ENCODE measurements around the gene ARFGAP3.
A peak's percentile ranks its signal among the peaks of the same experiment; 100 is the strongest.

ARFGAP3 gene

GRCh38 chr22:42863349-42863961, 6.4 kb upstream of the ARFGAP3 start:
- DNase-seq (ENCODE audit: low read depth in 2 of 2) = peak in 1 of 2 donors; percentile 10

- DNase-seq (ENCODE audit: low read depth in 2 of 2) = no peak
Observed at GRCh38 chr22:42862045-42862734, 5.1 kb upstream of the ARFGAP3 start.

GRCh38 chr22:42860968-42861367, 3.9 kb upstream of the ARFGAP3 start:
- DNase-seq (ENCODE audit: low read depth in 2 of 2) = no peak

- DNase-seq (ENCODE audit: low read depth in 2 of 2) = no peak
Observed at GRCh38 chr22:42857845-42858481, 890 bp upstream of the ARFGAP3 start.

- DNase-seq (ENCODE audit: low read depth in 2 of 2) = peak; percentile 30 to 40
Observed at GRCh38 chr22:42856179-42856864, 751 bp downstream of the ARFGAP3 start.

- no peak for DNase-seq (ENCODE audit: low read depth in 2 of 2)
Observed at GRCh38 chr22:42855721-42856120, 1.4 kb downstream of the ARFGAP3 start.

- no peak for DNase-seq (ENCODE audit: low read depth in 2 of 2)
Observed at GRCh38 chr22:42855211-42855610, 1.9 kb downstream of the ARFGAP3 start.

GRCh38 chr22:42848941-42849550, 8.0 kb downstream of the ARFGAP3 start:
- no peak for DNase-seq (ENCODE audit: low read depth in 2 of 2)

- no peak for DNase-seq (ENCODE audit: low read depth in 2 of 2)
Observed at GRCh38 chr22:42847110-42847509, 10.0 kb downstream of the ARFGAP3 start.

- DNase-seq (ENCODE audit: low read depth in 2 of 2) = no peak
Observed at GRCh38 chr22:42844756-42845155, 12.3 kb downstream of the ARFGAP3 start.

- DNase-seq (ENCODE audit: low read depth in 2 of 2) = no peak
Observed at GRCh38 chr22:42842658-42843370, 14.3 kb downstream of the ARFGAP3 start.

- DNase-seq (ENCODE audit: low read depth in 2 of 2) = no peak
Observed at GRCh38 chr22:42841444-42841843, 15.6 kb downstream of the ARFGAP3 start.

GRCh38 chr22:42837556-42837955, 19.5 kb downstream of the ARFGAP3 start:
- no peak for DNase-seq (ENCODE audit: low read depth in 2 of 2)

GRCh38 chr22:42836026-42836425, 21.0 kb downstream of the ARFGAP3 start:
- DNase-seq (ENCODE audit: low read depth in 2 of 2) = no peak

- DNase-seq (ENCODE audit: low read depth in 2 of 2) = no peak
Observed at GRCh38 chr22:42834177-42834949, 22.7 kb downstream of the ARFGAP3 start.

GRCh38 chr22:42833104-42833503, 24.0 kb downstream of the ARFGAP3 start:
- DNase-seq (ENCODE audit: low read depth in 2 of 2) = no peak

- DNase-seq (ENCODE audit: low read depth in 2 of 2) = no peak
Observed at GRCh38 chr22:42831712-42832111, 25.4 kb downstream of the ARFGAP3 start.

- no peak for DNase-seq (ENCODE audit: low read depth in 2 of 2)
Observed at GRCh38 chr22:42830161-42830560, 26.9 kb downstream of the ARFGAP3 start.

- no peak for DNase-seq (ENCODE audit: low read depth in 2 of 2)
Observed at GRCh38 chr22:42829302-42829701, 27.8 kb downstream of the ARFGAP3 start.

GRCh38 chr22:42825796-42826195, 31.3 kb downstream of the ARFGAP3 start:
- DNase-seq (ENCODE audit: low read depth in 2 of 2) = no peak

GRCh38 chr22:42821386-42821785, 35.7 kb downstream of the ARFGAP3 start:
- no peak for DNase-seq (ENCODE audit: low read depth in 2 of 2)

Data from stimulated activated CD8-positive, alpha-beta memory T cell treated with anti-CD3 and anti-CD28 coated beads, Interleukin-2, amount 100 ng/mL, for 48 hours (primary cell).